NAMALWA (cell line): ENCODE measurements around the gene STK32A.
A peak's percentile ranks its signal among the peaks of the same experiment; 100 is the strongest.

Source experiments
- DNase-seq: peaks from one replicate; pipeline ENCODE4 v3.0.0-alpha.2; 2015; ENCODE audit warnings: low spot score

The STK32A gene

DNA sequence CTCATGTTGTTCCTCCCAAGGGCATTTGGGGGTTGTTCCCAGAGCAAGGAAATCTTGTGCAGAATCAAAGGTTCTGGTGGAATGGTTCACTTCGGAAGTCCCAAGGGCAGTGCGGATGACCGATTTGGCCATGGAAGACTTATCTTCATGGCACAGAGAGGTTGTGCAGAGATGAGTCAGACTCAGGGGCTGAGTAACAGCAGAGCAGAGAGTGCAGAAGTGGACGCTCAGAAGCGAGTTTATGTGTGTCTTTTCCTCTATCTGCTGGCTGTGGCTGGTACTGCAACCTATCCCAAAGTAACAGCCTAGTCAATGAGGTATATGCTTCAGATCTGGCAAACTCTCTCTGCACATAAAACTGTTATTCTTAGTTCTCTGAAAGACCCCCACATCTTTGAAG, 157.0 kb downstream of the STK32A start:
- DNase-seq = peak; percentile 42

DNA sequence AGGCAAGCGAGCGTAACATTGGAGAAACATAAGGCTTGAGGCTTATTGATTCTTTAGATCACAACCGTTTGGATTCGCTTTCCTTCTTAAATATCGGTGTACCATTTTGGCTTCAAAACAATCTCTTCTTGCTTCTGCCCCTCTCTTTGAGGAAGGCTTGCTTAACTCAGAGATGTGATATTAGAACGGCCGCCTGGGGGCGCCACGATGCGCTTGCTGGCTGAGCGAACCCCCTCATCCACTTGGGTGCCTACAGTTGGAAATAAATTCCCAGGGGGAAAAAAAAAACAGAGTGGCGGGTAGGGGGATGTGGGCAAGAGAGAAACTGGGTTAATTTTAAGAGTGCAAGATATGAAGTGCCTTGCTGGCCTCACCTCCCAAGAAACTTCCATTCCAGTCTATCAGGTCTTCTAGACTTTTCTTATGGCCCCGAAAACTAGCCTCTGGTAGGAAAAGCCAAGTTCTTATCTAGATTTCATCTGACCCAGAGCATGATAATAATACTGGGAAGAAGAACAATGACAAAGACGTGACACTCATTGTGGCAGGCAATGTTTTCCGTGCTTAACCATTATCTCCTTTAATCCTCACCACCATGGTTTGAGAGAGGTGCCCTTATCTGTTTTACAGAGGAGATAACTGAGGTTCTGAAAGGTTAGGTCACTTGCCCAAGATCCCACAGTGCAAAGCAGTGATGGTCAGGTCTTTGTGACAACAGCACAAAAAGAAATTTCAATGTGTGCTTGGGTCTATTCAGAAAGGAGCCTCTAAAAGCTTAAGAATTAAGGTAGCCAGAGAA, 159.2 kb downstream of the STK32A start:
- no peak for DNase-seq

DNA sequence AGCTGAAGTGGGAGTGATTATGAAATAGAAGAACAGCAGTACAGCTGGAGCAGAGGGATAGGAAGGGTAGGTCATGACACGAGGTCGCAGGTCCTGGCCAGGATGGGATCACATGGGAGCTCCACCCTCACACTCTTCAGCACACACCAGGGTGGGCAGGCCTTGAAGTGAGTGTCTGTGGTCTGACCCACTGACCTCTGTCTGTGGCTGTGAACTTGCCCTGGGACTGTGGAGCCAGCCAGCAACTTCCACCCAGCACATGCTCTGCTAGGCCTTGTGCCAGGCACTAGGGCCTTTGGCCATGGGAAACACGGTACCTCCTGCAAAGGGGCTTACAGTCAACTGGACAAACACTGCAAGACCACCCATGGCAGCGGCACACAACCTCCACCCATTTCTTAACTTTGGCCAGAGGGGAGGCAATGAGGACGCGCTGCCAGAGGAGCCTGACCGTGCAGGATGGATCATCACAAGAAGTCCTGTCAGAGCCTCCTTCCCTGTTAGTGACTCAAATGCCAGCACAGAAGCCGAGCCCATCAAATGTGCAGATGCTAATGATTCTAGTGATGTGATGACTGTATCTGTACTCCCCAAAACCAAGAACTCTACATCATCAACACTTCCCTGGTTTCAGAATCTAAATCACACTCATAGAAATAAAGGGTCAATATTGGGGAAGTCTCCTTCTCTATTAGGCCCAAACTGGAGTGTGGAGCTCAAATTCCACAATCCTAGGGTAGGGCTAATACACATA, 161.4 kb downstream of the STK32A start:
- DNase-seq = no peak

DNA sequence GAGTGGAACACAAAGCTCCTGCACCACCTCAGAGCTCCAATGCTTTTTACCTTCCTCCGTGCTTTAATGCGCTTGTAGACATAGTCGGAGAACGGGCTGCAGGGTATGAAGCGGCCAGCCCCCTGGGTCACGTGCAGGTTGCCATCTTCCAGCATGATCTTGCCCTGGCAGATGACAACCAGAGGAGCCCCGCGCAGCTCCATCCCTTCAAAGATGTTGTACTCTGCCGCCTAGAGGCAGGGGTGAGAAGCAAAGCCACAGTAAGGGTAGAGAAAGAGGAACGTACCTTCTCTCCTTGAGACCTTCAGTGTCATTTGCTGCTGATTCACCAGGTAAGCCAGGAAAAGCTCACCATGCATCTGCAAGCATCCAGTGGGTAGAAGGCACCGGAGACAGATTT, 162.8 kb downstream of the STK32A start:
- peak; percentile 17 for DNase-seq

DNA sequence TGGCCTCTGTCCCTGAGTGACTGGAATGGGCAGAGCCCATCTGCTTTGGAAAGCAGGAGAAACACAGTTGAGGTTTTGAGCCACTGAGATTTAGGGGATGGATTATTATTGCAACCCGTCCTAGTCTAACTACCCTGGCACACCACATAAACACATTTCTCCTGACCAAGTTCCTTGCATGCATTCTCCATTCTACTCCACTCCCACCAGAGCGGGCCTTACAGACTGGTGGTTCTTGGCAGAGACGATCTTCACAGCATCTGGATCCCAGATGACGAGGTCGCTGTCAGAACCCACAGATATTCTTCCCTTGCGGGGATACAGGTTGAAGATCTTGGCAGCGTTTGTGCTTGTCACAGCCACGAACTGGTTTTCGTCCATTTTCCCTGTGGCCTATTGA, 164.0 kb downstream of the STK32A start:
- DNase-seq = no peak

DNA sequence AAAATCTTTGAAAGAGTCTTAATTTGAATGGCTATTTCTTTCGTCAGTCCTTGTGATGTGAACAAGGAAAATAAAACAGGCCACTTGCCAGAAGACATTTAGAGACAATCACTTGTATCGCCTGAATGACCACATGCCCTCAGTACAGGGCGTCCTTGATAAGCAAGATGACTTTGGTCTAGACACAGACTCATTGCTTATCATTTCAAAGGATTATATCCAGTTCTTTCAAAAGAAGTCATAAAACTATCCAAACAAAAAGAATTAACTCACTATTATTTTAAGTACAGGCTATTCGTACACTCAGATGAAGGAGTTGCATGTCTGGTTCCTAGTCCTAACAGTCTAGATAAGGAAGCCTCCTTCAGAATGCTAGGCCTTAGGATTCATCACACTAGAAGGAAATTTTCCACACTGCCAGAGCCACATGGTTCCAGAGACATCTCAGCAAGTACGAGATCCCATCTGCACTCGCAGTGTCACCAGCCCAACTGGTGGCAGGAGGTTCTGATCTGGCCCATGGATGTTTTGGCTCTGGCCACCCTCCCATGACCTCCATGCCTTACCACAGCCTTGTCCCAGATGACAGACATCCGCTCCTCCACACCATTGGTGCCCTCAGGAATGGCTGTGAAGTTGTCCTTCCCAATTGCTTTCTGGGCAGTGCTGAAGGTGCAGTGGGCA, 165.4 kb downstream of the STK32A start:
- DNase-seq = no peak

DNA sequence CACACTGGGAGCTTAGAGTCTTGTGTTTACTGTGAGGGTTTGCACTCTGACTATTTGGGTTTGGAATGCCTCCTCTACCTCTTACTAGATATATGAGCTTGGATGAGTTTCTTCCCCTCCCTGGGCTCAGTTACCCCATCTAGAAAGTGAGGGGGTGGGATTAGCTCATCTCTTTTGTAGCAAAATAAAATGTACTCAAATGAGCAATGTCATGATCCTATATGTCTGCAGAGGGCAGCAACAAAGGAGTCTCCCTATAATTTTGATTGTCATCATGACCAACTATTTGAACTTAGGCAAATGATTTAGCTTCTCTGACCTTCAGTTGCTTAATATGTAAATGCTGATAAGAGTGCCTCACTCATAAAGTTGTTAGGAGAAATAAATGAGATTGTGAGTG, 166.1 kb downstream of the STK32A start:
- no peak for DNase-seq

DNA sequence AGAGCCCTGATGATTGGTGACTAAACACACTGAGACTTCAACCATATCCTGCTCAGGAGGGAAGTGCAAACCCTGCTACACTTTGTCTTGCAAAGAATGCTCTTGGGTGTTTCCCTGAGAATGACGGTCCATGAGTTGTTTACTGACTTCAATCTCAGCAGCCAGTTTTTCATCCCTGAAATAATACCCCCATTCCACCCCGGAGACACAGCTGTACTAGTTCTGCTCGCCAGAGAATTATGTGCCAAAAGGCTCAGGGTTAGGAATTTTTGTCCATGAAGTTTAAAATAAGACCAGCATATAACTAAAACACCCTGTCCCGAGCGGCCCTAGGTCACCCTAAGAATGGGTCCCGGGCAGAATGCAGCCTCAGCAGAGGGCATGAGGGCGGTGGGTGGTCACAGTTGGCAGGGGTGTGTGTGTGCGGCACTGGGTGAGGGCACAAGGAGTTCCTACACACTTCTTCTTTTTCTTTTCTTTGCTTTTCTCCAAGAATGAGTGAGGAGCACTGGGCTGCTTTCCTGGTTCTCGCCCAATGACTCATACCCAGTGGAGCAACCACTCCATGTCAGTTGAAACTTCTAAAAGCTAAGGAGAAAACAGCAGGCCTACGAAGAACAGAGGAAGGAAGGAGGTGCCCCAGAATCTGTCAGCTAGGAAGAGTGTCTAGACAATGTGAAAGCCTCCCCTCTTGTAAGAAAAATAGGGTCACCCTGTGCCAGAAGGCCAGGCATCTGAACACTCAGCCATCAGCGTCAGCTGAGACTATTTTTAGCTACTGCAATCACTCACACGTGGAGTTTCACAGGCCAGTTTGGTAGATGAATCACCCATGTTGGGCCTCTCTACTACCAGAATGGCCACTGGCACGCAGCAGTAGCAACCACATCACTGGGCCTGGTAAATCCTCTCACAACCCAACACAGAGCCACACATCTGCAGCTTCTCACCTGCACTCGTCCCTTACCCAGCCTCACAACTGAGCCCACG, 169.1 kb downstream of the STK32A start:
- DNase-seq = no peak

DNA sequence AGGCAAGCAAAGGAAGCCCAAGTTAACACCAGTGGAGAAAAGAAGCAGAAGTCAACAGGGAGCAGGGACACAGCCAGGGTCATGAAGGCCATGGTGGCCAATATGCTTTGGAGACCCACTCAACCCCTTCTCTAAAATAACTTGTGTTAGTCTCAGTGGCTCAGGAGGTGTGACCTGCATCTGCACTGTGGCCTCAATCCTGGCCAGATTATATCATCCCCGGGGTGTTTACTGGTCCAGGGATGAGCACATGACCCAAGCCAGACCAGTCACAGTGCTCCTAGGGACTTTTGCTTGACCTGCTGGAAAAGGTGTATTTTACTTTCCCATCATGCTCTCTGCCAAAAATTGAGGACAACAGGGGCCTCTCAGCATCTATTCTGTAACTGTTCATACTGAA, 169.9 kb downstream of the STK32A start:
- no peak for DNase-seq

DNA sequence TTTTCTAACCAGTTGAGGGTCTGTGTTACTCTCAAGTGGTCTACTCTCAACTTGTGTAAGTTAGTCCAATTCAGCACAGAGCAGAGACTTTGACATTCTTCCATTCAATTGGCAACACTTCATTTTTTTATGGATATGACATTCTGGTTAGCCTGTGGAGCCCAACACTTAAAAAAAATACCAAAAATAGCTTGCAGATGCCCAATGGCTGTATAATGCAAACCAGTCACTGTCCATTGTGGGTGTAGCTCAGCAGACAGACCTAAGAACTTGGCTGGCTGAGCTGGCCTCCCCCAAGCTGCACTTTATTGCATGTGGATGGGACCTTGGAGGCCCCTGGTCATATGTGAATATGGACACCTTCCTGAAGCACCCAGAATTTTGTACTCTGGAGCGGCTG, 171.8 kb downstream of the STK32A start:
- DNase-seq = no peak

DNA sequence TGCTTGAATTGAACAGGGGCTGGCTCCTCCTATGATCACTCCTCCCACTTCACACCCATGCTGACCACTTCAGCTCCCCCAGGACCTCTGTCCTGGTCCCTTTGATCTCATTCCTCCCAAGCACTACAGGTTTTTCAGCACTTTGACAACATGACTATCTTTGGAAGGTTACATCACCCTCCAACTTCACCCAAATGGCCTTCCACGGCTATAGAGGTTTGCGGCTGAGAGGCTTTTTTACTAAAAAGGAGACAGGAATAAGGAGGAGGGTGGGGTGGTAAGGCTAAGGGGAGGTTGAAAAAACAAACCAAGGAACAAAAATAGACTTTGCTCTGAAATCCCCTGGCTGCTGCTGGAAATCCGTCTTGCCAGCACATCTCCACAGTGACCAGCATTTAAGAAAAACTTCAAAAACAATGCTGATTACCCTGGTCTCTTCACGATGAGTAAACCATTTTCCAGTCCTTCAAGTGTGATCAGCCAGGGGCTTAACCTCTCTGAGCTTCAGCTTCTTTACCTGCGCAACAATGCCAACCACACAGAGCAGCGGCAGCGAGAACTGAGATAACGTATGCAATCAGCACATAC, 172.4 kb downstream of the STK32A start:
- DNase-seq = no peak

DNA sequence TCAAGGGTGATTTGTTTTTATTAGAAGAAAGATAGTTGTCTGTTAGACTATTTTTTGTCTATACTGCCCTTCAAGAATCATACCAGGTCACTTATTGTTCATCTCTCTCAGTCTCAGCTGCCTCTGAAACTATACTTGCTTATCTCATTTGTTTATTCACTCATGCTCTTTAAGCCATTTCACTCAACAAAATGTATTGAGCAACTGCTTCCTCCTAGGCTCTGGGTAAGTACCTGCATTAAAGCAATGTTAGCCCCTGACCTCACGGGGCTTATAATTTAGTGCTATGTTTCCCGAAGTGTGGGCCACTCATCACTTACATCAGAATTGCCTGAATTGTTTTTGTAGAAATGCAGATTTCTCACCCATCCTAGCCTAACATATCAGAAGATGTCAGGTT, 174.2 kb downstream of the STK32A start:
- DNase-seq = no peak

DNA sequence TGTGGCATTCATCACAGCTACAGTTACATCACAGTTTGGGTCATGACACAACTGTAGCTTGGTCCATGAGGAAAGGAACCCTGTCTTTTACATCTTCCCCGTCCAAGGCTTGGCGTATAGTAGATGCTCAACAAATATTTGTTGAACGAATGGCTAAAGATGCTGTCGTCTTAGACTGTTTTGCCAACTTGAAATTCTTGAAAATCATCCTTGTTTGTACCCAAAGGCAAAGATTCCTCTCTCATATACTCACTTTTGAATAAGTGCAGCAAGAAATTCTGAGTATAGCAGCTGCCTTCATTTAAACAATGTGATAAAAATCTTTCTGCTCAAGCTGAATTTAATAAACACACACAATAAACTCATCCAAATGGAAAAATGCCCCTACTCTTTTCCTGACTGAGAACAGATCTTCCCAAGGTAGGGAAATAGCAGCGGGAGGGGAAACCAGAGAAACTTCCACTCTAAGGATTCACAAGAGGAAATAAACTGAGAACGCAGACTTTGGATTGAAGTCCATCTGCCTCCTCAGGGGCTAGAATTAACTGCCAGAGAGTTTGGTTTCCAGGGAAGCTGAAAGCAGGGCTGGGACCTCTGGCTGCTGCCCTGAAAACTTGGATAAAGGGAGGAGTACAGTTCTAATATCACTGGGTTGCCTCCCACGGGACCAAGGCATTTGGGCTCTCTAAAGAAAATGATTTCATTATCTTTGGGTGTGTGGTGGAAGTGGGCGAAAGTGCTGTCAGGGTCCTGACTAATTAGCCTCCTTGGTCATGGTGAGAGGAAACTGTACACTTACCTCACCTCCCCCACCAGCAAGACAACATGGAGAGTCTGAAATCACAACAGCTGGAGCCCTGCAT, 175.9 kb downstream of the STK32A start:
- no peak for DNase-seq

DNA sequence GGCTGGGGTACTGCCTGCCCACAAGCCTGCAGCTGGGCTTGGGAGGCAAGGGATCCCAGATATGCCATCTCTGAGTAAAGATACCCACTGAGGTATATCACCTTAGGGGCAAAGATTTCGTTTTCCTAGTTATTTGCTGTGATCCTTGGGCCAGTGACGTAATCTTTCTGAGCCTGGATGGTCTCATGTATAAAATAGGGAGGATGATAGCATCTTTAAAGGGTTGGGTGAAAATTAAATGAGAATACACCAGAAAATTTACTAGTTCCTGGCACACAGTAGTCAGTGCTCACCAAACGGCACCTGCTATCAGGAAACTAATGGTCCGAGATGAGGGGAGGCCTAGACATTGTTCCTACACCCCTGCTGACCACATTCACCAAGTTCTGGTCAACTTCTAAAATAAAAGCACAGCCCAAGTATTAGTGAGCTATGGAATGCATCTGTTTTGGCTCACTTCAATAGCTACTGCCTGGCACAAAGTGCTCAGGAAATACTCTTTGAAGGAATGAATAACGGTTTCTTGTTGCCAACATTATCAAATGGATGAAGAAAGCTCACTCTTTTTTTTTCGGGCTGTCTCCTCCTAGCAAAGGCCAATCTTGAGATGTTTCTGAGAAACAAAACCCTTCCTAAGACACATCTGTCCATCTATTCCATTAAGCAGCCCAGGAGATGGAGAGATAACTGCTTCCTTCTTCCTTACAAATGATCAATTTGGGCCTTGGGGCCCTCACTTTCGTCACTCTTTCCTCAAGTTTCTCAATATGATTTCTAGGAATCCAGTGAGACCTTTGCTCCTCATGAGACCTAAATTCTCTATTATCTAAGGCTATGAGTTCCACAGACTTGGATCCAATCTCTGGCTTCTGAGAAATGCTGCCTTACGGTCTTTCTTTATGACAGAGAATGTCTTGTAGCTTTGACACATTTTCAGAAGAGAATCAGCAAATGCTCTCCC, 176.8 kb downstream of the STK32A start:
- no peak for DNase-seq

DNA sequence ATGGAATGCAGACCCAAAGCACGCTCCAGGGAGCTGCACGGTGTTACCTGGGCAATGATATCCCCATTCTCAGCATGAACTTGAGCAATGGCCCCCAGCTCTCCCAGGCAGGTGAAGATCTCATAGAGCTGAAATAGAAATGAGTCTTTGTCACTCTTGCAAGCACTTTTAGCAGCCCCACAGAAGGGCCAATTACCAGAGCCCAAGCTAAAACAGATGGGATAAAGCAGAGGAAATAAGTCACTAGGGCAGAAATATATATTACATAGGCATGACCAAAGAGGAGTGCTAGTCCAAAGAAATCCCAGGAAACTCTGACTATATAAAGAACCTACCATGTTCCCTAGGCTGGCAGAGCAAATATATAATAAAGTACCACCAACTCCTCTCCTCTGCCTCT, 177.7 kb downstream of the STK32A start:
- no peak for DNase-seq

DNA sequence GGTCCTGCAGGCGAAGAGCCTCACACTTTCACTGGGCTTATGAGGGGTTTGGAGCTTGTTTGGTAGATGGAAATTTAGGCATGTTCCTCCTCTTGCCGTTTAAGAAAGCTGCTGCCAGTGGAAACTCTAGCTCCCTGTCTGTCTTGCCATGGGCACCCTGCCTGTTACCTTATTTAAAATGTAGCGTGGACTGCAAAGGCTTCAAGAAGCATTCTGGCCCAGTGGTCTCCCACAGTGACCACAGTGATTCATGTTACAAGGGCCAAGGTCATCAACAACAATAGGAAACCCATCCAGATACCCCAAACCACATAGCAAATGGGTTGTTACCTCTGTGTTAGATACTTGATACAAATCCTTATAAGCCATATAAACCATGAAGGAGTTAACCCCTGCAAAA, 178.4 kb downstream of the STK32A start:
- DNase-seq = no peak

DNA sequence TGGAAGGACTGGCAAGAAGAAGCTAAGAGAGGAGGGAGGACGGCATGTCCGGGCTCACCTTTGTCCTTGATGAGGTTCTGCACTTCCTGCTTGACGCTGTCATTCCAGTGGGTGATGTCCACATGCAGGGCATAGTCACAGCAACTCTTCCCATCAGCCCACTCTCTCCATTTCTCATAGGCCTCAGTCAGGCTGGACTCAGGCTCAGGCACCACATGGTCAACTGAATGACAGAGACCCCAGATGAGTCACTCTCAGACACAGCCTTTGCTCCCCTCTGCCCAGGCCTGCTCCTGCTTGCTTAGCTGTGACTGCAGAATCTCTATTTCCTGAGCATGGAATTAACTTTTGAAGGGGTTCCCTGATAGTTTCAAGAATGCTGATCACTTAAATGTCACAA, 180.8 kb downstream of the STK32A start:
- DNase-seq = no peak

DNA sequence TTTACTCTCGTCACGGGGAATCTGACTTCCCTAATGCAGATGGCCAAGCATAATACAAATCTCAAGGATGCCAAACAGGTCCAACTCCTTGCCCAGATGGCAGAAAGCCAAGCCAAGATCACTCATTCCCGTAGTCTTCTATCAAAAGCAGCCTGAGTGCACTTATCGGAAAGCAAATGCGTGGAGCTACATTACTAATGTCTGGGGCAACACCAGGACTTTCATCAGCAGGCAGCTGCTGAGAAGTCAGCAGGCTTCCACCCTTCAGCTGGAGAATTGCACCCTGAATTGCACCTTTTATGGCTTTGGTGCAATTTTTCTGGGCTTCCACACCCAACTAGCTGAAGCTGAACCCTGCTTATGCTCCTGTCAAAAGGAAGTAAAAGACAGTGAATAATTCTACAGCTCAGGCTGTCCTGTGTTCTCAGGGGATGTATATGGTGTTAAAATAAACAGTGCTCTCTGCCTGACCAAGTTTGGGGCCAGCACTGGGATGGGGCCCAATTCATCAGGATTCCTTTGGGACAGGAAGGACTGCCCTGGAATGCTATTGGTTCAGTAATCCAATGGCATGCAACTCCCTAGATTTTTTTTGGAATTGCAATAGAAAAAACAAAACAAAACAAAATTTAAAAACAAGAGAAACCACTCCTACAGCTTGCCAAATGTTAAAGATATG, 182.4 kb downstream of the STK32A start:
- no peak for DNase-seq

DNA sequence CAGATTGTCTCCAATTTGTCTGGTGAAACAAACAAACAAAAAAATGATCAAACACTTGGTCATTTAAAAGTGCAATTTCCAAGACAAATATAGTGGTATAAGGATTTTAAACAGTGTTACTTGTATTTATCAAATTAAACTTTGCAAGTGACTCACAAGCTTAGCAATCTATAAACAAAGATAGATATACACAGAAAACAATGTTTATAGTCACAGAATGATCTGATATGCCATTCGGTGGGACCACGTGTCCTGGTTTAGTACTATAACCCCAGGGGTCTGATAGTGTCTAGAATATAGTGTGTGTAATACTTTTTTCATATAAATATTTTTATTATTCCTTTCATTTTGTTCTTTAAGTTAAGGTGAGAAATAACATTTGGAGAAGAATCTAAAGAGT, 183.8 kb downstream of the STK32A start:
- no peak for DNase-seq
